Measurements from ENCODE around the gene UBAC2. TPM values are rescaled to one million over a fixed set of nuclear protein-coding genes. Genes with fewer than 3 reads are reported as not detected.

Gene UBAC2
- total and polyA plus RNA-seq, 7 donors: 31.8 to 73.9 (median 47.6) TPM

DNA sequence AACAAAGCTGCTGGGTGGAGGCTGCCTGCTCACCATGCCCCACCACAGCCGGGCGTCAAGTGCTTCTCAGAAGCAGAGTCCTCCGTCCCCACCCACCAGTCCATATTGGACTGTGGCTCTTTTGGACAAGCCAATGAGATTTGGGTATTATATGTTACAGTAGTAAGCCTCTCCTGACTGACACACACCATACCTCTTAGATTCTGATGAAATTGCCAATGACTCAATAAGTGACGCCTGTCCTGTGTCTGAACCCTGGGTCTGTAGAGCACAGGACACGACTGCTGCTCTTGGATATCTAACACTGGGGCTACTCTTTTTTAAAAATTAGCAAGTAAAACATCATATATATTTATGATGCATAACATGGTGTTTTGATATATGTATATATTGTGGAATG, 44.8 kb upstream of the UBAC2 start:
- H3K4me1 ChIP-seq: no peaks in the 10 kb centered on the region
- H3K27me3 ChIP-seq: peaks cover 0 to 2% (median 0%) of the 10 kb centered on the region in 3 donors
- H3K36me3 ChIP-seq: no peaks in the 10 kb centered on the region
- DNase-seq: no peak
- H3K27ac ChIP-seq: no peak overlapping the region
- intact Hi-C loops (cut with DNase I): no loop called here
- no peaks in the 10 kb centered on the region for H3K9me3 ChIP-seq
- H3K4me3 ChIP-seq: no peak overlapping the region
- TF ChIP-seq, protein P1, sequence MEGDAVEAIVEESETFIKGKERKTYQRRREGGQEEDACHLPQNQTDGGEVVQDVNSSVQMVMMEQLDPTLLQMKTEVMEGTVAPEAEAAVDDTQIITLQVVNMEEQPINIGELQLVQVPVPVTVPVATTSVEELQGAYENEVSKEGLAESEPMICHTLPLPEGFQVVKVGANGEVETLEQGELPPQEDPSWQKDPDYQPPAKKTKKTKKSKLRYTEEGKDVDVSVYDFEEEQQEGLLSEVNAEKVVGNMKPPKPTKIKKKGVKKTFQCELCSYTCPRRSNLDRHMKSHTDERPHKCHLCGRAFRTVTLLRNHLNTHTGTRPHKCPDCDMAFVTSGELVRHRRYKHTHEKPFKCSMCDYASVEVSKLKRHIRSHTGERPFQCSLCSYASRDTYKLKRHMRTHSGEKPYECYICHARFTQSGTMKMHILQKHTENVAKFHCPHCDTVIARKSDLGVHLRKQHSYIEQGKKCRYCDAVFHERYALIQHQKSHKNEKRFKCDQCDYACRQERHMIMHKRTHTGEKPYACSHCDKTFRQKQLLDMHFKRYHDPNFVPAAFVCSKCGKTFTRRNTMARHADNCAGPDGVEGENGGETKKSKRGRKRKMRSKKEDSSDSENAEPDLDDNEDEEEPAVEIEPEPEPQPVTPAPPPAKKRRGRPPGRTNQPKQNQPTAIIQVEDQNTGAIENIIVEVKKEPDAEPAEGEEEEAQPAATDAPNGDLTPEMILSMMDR (IDR thresholded peaks at IDR 0.05): no peak
- TF ChIP-seq POLR2AphosphoS5 (IDR thresholded peaks at IDR 0.05) (no peak), POLR2A (IDR thresholded peaks at IDR 0.05) (no peak), EP300 (IDR thresholded peaks at IDR 0.05) (no peak)
- 95 to 96% methylated on average over 5 of the region's 5 CpGs for WGBS, 2 donors

DNA sequence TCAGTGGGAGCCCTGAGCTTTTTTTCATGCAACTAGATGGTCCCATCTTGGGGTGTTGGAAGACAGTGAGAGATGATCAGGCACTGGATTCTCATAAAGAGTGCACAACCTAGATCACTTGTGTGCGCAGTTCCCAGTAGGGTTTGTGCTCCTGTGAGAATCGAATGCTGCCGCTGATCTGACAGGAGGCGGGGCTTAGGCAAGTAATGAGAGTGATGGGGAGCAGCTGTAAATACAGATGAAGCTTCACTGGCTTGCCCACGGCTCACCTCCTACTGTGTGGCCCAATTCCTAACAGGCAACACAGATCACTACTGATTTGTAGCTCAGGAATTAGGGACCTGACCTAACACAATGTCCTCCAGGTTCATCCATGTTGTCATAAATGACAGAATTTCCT, 43.6 kb upstream of the UBAC2 start:
- H3K27me3 ChIP-seq: peaks cover 0 to 2% (median 0%) of the 10 kb centered on the region in 3 donors
- DNase-seq: no peak
- intact Hi-C loops (cut with DNase I): no loop called here
- no peak overlapping the region for H3K27ac ChIP-seq
- TF ChIP-seq, protein P1 (IDR thresholded peaks at IDR 0.05): no peak
- TF ChIP-seq EP300 (IDR thresholded peaks at IDR 0.05) (no peak), POLR2A (IDR thresholded peaks at IDR 0.05) (no peak), POLR2AphosphoS5 (IDR thresholded peaks at IDR 0.05) (no peak)
- no peaks in the 10 kb centered on the region for H3K9me3 ChIP-seq
- H3K4me1 ChIP-seq: no peaks in the 10 kb centered on the region
- H3K4me3 ChIP-seq: no peak overlapping the region
- H3K36me3 ChIP-seq: no peaks in the 10 kb centered on the region
- WGBS, 2 donors: 63 to 86% methylated on average over 5 of the region's 5 CpGs

DNA sequence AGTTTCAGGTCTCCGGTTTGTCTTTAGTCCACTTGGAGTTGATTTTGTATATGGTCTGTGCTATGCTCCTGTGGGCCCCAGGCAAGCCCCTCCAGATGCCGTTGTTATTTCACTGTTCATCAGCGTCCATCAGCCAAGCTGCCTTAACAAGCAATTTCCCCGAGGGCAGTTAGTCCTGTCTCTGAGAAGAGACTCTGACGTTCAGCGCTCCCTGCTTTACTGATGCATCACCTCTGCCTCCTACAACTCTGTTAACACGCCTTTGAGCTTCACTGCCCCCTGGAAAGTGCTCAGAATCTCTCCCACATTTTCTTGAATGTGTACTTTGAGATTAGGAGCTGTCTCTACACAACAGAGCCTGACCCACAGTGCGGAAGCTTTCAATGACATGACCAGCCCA, 41.8 kb upstream of the UBAC2 start:
- H3K27me3 ChIP-seq: peaks cover 0 to 2% (median 0%) of the 10 kb centered on the region in 3 donors
- no peaks in the 10 kb centered on the region for H3K4me1 ChIP-seq
- H3K4me3 ChIP-seq: no peak overlapping the region
- no peaks in the 10 kb centered on the region for H3K36me3 ChIP-seq
- 77 to 87% methylated on average over 8 of the region's 8 CpGs for WGBS, 2 donors
- no peak for DNase-seq
- intact Hi-C loops (cut with DNase I): no loop called here
- no peaks in the 10 kb centered on the region for H3K9me3 ChIP-seq
- TF ChIP-seq, protein P1 (IDR thresholded peaks at IDR 0.05): no peak
- no peak for TF ChIP-seq POLR2AphosphoS5 (IDR thresholded peaks at IDR 0.05)
- no peak for TF ChIP-seq POLR2A (IDR thresholded peaks at IDR 0.05)
- TF ChIP-seq EP300 (IDR thresholded peaks at IDR 0.05): no peak
- no peak overlapping the region for H3K27ac ChIP-seq

DNA sequence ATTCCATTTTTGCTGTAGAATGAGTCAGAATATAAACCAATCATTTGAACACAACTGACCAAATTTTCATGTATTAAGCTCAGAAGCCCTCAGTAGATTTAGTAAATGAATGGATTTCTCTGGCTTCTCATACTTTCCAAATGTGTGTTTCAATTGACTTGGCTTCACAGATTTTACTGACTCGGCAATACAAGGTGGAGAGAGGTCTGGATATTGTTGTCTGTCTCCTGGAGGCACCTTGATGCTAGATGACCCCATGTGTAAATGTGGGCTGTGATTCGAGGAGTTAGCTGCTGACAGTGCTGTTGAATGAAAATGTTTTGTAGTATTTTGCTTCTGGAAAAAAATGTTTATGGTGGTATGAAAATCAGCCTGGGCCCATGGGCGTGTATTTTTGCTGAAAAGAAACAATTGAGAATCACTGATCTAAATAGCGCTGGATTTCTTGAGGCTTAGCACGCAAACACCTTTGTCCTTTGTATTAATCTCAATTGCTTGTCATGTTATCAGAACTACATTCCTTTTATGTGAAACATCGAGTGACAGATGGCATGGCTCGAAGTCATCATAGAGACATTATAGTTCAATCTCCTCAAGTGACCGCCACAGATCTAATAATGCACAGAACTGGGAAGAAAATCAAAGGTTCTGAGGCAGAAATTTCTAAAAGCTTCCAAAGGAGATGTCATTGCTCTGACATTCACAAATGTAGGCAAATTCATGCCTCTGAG, 41.2 kb upstream of the UBAC2 start:
- Histone ChIP-seq H3K27me3 (peaks cover 0 to 2% (median 0%) of the 10 kb centered on the region in 3 donors), H3K9me3 (no peaks in the 10 kb centered on the region), H3K36me3 (no peaks in the 10 kb centered on the region), H3K4me3 (no peak overlapping the region), H3K4me1 (no peaks in the 10 kb centered on the region), H3K27ac (no peak overlapping the region)
- intact Hi-C loops (cut with DNase I): no loop called here
- TF ChIP-seq, protein P1 (IDR thresholded peaks at IDR 0.05): no peak
- TF ChIP-seq POLR2A (IDR thresholded peaks at IDR 0.05): no peak
- no peak for TF ChIP-seq EP300 (IDR thresholded peaks at IDR 0.05)
- no peak for TF ChIP-seq POLR2AphosphoS5 (IDR thresholded peaks at IDR 0.05)
- 82 to 88% methylated on average over 8 of the region's 8 CpGs for WGBS, 2 donors
- no peak for DNase-seq

Measured in sigmoid colon (tissue), 7 donors.